Ovary (tissue), 3 donors: ENCODE data around the gene PPP1R1C.

ENCODE experiments used
- CTCF ChIP-seq, 3 donors: fragments of 450-650 bp in 2 of 3; fragments of 200-600 bp in 1 of 3; IDR thresholded peaks; one replicate each; pipeline versions ENCODE4 v1.5.1 to v1.8.0; 2016 to 2022; ENCODE audit warnings: antibody characterized with exemption in 3 of 3, mild to moderate bottlenecking in 1 of 3
- EP300 ChIP-seq: sonication (generic); formaldehyde crosslinking; IDR thresholded peaks from one replicate; pipeline ENCODE4 v1.6.1; 2017; ENCODE audit warnings: antibody characterized with exemption
- POLR2A ChIP-seq: fragments of 450-650 bp; IDR thresholded peaks from one replicate; pipeline ENCODE4 v1.6.1; 2017; ENCODE audit warnings: antibody characterized with exemption, mild to moderate bottlenecking, moderate library complexity
- donor health status: DM: no; HTN: no; CAD: no.

- no peak for TF ChIP-seq CTCF (IDR thresholded peaks at IDR 0.05)
- no peak for TF ChIP-seq POLR2A
- TF ChIP-seq EP300 = no peak
These were observed 83.8 kb downstream of the PPP1R1C start for GRCh38 chr2:182069416-182069815.
